ENCODE data around the gene SPAG7. TPM values are rescaled to one million over a fixed set of nuclear protein-coding genes. Genes with fewer than 3 reads are reported as not detected.

SPAG7 gene
- total RNA-seq, 2 experiments from 2014 or later: 64.0 to 64.8 TPM

- CTCF ChIA-PET: interaction anchor here (0.6 to 1.1 kb wide), 2 partner anchors 16 to 24 kb away, joined by 3 read pairs; no protein-coding TSS in a partner anchor
- POLR2A ChIA-PET: interaction anchor here (0.6 to 13.5 kb wide), 3 partner anchors 17 to 35 kb away, joined by 4 to 214 read pairs (median 5); partner anchors contain the start of gene SPAG7
These were observed 21.2 kb downstream of the SPAG7 start for GRCh38 chr17:4946312-4946976.

DNA sequence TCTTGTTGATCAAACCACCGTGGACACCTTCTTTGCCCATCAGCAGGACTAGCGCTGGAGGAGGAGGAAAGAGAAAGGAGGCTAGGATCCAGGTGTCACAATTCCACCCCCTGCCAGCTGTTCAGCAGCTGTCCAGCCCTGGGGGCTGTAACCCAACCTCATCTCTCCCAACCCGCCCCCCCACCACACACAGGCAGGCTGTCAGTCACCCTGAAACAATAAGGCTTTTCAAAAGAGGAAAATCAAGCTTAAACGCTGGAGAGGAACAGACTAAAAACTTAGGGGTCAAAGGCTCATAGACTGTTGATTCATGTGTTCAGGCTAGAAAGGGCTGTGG lies 21.7 kb downstream of the SPAG7 start:
- CTCF ChIA-PET: interaction anchor here (0.6 kb wide), 1 partner anchor 24 kb away, joined by 3 read pairs; no protein-coding TSS in a partner anchor
- POLR2A ChIA-PET: interaction anchor here (0.5 to 13.5 kb wide), 5 partner anchors 10 to 52 kb away, joined by 3 to 214 read pairs (median 4); partner anchors contain the start of genes KIF1C and SPAG7

GRCh38 chr17:4945176-4945943 lies 22.3 kb downstream of the SPAG7 start:
- POLR2A ChIA-PET: interaction anchor here (0.5 to 13.5 kb wide), 5 partner anchors 10 to 389 kb away, joined by 3 to 214 read pairs (median 4); partner anchors contain the start of genes KIF1C and SPAG7

DNA sequence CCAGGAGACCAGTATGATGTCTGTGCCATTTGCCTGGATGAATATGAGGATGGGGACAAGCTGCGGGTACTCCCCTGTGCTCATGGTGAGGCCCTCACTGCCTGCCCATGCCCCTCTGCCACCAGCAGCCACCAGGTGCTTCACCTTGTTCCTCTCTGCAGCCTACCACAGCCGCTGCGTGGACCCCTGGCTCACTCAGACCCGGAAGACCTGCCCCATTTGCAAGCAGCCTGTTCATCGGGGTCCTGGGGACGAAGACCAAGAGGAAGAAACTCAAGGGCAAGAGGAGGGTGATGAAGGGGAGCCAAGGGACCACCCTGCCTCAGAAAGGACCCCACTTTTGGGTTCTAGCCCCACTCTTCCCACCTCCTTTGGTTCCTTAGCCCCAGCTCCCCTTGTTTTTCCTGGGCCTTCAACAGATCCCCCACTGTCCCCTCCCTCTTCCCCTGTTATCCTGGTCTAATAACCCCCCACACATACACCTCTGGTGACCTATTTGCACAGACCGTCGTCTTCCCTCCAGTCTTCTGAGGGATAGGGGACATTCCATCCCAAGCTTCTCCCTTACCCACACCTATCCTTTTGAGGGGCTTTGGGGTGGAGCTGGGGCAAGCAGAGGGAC lies 23.0 kb downstream of the SPAG7 start:
- POLR2A ChIA-PET: interaction anchor here (0.5 to 13.5 kb wide), 3 partner anchors 24 to 469 kb away, joined by 3 to 214 read pairs (median 3); partner anchors contain the start of gene SPAG7
- CTCF ChIA-PET: interaction anchor here (0.7 to 0.9 kb wide), 2 partner anchors 23 to 24 kb away, joined by 3 read pairs; partner anchors contain the start of gene SPAG7

More at GRCh38 chr17:4945176-4945943, 22.3 kb downstream of the SPAG7 start:
- CTCF ChIA-PET: interaction anchor here (0.7 kb wide), 1 partner anchor 22 kb away, joined by 3 read pairs; the partner anchor contains the start of gene SPAG7

DNA sequence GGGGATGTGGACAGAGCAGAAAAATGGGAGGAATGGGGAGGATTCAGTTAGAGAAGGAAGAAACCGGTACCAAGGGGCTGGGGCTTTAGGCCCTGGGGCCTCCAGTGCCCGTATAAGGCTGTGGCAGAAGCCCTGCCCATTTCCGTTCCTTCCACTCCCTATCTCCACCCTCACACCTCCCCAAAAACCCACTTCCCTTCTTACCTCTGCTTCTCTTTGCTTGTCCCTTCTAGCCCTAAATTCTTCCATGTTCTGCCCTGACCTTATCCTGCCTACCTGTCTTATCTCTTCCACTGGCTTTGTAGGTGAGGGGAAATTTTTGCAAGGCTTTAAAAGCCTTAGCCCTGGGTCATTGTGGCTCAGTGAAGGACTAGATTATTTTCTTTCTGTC lies 23.5 kb downstream of the SPAG7 start:
- ChIA-PET POLR2A (interaction anchor here (13.5 kb wide), 1 partner anchor 24 kb away, joined by 214 read pairs; the partner anchor contains the start of gene SPAG7), CTCF (interaction anchor here (0.9 kb wide), 1 partner anchor 25 kb away, joined by 3 read pairs; no protein-coding TSS in a partner anchor)

DNA sequence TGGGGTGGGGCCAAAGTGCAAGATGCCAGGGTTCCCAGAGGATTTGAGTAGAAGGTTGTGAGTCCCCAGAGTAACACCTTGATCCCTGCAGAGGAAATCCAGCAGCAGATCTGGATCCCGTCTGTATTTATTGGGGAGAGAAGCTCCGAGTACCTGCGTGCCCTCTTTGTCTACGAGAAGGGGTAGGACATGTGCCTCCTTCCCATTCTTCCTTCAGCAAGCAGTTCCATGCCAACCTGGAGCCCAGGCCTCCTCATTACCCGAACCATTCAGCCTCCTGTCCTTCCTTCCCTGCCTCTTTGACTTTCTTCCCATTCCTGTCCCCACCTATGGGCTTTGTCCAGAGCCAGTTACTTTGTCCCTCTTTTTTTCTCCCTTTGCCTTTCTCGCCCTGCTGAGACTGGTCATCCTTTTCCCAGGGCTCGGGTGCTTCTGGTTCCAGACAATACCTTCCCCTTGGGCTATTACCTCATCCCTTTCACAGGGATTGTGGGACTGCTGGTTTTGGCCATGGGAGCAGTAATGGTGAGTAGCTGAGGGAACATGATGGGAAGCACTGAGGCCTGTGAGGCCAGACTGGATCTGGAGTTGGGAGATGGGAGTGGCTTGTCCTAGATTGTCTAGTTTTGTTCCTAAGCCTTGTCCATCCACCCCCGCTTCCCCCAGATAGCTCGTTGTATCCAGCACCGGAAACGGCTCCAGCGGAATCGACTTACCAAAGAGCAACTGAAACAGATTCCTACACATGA lies 24.7 kb downstream of the SPAG7 start:
- ChIA-PET CTCF (interaction anchor here (0.8 kb wide), 1 partner anchor 34 kb away, joined by 3 read pairs; no protein-coding TSS in a partner anchor), POLR2A (interaction anchor here (13.5 kb wide), 1 partner anchor 26 kb away, joined by 214 read pairs; the partner anchor contains the start of gene SPAG7)

- CTCF ChIA-PET: interaction anchor here (1.7 to 3.4 kb wide), 3 partner anchors 9 to 38 kb away, joined by 4 to 14 read pairs (median 12); partner anchors contain the start of genes CHRNE, ENO3 and SPAG7
- POLR2A ChIA-PET: no interaction called here
These were observed 26.4 kb downstream of the SPAG7 start for GRCh38 chr17:4941319-4941610.

GRCh38 chr17:4940555-4941318 lies 26.9 kb downstream of the SPAG7 start:
- POLR2A ChIA-PET: interaction anchor here (1.1 to 2.8 kb wide), 5 partner anchors 8 to 57 kb away, joined by 4 to 33 read pairs (median 6); partner anchors contain the start of genes C17orf107, KIF1C, PFN1 and SPAG7

DNA sequence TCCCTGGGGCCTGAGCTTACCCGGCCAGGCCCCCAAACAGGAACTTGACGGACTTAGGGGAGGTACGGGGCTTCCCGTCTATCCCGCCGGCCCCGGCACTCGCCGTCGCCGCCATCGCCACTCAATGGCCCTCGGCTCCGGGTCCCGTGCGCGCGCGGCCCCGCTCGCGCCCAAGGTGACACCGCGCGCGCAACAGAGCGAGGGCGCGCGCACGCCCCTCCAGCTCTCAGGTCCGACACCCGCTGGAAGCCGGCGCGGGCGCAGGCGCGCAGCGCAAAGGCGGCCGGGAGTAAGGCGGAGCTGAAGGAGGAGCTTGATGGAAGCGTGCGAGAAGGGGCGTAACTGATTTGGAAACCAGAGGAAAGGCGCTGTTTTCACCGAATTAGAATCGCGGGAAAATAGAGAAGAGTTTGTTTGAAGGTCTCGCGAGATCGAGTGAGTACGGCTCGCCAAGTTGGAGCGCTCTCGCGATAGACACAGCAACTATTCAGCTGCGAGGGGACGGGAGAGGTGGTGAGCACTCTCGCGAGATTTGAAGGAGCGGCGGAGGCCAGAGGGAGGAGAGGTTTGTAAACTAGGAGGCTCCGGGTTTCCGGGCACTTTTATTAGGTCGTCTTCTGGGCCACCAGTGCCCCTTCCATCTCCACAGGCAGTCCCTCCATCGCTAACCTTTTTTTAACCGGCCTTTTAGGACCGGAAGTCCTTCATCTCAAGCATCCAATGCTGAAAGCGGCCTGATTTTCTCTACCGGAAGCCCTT lies 27.6 kb downstream of the SPAG7 start, which contains the start of the genes RNF167 and SLC25A11:
Gene RNF167 (plus strand): TSS at position 473 of the 759 bp plus-strand sequence. CDS start 642 bp downstream, outside the sequence.
Gene SLC25A11 (minus strand): TSS at position 251 of the 759 bp plus-strand sequence. CDS start 136 bp downstream, at position 115.
- ChIA-PET POLR2A (interaction anchor here (0.6 to 2.8 kb wide), 7 partner anchors 9 to 600 kb away, joined by 3 to 33 read pairs (median 4); partner anchors contain the start of genes C17orf107, KIF1C, PFN1 and SPAG7), CTCF (interaction anchor here (0.9 to 3.4 kb wide), 8 partner anchors 9 to 46 kb away, joined by 3 to 14 read pairs (median 4); partner anchors contain the start of genes C17orf107, CHRNE, ENO3 and PFN1)

More at GRCh38 chr17:4940555-4941318, 26.9 kb downstream of the SPAG7 start:
- CTCF ChIA-PET: interaction anchor here (0.9 to 3.4 kb wide), 8 partner anchors 8 to 45 kb away, joined by 3 to 14 read pairs (median 4); partner anchors contain the start of genes C17orf107, CHRNE, ENO3 and PFN1

- ChIA-PET POLR2A (interaction anchor here (0.6 to 2.8 kb wide), 8 partner anchors 10 to 600 kb away, joined by 3 to 33 read pairs (median 4); partner anchors contain the start of genes C17orf107, PFN1 and SPAG7), CTCF (interaction anchor here (1.0 to 3.4 kb wide), 6 partner anchors 9 to 46 kb away, joined by 3 to 14 read pairs (median 5); partner anchors contain the start of genes C17orf107, CHRNE, PFN1 and SPAG7)
These were observed 28.1 kb downstream of the SPAG7 start for GRCh38 chr17:4939546-4939795.

GRCh38 chr17:4938688-4939545 lies 28.7 kb downstream of the SPAG7 start:
- ChIA-PET POLR2A (interaction anchor here (0.6 to 2.8 kb wide), 6 partner anchors 10 to 56 kb away, joined by 3 to 33 read pairs (median 5); partner anchors contain the start of genes C17orf107, PFN1 and SPAG7), CTCF (interaction anchor here (1.0 to 3.4 kb wide), 4 partner anchors 29 to 40 kb away, joined by 4 to 14 read pairs (median 8); partner anchors contain the start of genes C17orf107, CHRNE and SPAG7)

- ChIA-PET POLR2A (no interaction called here), CTCF (interaction anchor here (3.4 kb wide), 1 partner anchor 35 kb away, joined by 12 read pairs; the partner anchor contains the start of gene CHRNE)
These were observed 29.5 kb downstream of the SPAG7 start for GRCh38 chr17:4938069-4938491.

DNA sequence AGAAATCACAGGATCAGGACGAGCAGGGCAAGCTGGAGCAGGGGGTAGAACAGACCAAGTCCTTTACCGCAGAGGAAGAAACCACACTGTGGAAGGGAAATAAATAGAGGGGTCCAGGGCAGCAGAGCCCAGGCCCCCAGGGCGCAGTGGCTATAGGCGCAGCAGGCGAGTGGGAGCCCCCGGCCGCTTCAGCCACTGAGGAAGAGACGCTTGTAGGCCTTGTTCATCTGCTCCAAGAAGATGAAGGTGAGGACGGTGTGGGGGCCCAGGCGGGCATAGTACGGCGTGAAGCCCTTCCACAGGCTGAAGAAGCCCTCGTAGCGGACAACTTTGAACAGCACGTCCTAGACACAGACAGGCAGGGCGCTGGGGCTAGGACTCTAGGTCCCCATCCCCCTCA lies 30.1 kb downstream of the SPAG7 start:
- CTCF ChIA-PET: no interaction called here
- POLR2A ChIA-PET: no interaction called here

DNA sequence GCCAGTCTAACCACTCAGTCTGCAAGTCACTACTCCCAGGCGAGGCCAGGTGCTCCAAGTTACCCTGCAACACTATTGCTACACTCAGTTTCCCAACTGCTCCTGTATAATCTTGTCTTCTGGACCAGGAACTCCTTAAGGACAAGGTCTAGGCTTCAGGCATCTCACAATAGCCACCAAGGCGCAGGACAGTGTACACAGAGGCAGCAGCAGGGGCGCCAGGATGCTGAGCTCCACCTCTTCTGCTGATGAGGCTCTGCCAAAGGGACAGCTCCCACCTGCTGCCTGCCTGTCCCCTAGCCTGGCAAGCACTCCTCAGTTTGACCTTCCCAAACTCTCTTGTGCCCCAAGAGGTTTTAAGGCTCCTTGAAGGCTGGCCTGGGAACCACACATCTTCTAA lies 31.2 kb downstream of the SPAG7 start:
- CTCF ChIA-PET: interaction anchor here (0.8 kb wide), 1 partner anchor 444 kb away, joined by 3 read pairs; no protein-coding TSS in a partner anchor
- POLR2A ChIA-PET: no interaction called here

- ChIA-PET CTCF (no interaction called here), POLR2A (no interaction called here)
These were observed 32.0 kb downstream of the SPAG7 start for GRCh38 chr17:4935650-4936049.

Data from activated CD8-positive, alpha-beta memory T cell treated with anti-CD3 and anti-CD28 coated beads for 36 hours (primary cell).